PC-3 (cell line): Measurements from ENCODE around the gene SGCD. TPM values are rescaled to one million over a fixed set of nuclear protein-coding genes. Genes with fewer than 3 reads are reported as not detected.

Source experiments
- ATAC-seq: fragments of 200-7000 bp; cut with Tn5 transposase; 2 replicates; pipeline ENCODE4 v1.9.1; 2020; ENCODE audit warnings: mild to moderate bottlenecking, moderate library complexity
- BruUV-seq: library from RNA; stranded (reverse); fragments of 400-500 nt; replicated peaks from 2 replicates; lab custom pipeline; 2021; lab: Mats Ljungman, UMichigan
- CTCF ChIA-PET: fragments of 300-600 bp; sonication (Branson Sonifier 250); formaldehyde crosslinking; loops from one replicate; lab custom pipeline; 2022; ENCODE audit warnings: antibody characterized with exemption; lab: Charles Lee
- POLR2A ChIA-PET: fragments of 300-600 bp; sonication (Branson Sonifier 250); formaldehyde crosslinking; loops from one replicate; lab custom pipeline; 2022; ENCODE audit warnings: antibody characterized with exemption; ENCODE audit not compliant: unreplicated experiment; lab: Charles Lee
- DNase-seq: peaks from one replicate; pipeline ENCODE4 v3.0.0-alpha.2; 2015
- H2AFZ ChIP-seq: fragments of 300-600 bp; sonication (generic); 2 replicates; pipeline ENCODE4 v1.6.0; 2016; ENCODE audit warnings: antibody characterized with exemption, low read length
- H3F3A ChIP-seq: fragments of 300-600 bp; sonication (generic); one replicate; pipeline ENCODE4 v1.6.0; 2017; ENCODE audit warnings: antibody characterized with exemption, low read length, control low read depth, mild to moderate bottlenecking; ENCODE audit not compliant: unreplicated experiment
- H3K27ac ChIP-seq: fragments of 300-600 bp; sonication (generic); 2 replicates; pipeline ENCODE4 v1.5.1; 2016; ENCODE audit warnings: mild to moderate bottlenecking, low read length
- H3K27me3 ChIP-seq: fragments of 300-600 bp; sonication (generic); 2 replicates; pipeline ENCODE4 v1.6.1; 2016; ENCODE audit warnings: low read length, mixed read lengths
- H3K36me3 ChIP-seq: fragments of 300-600 bp; sonication (generic); 2 replicates; pipeline ENCODE4 v1.6.1; 2016; ENCODE audit warnings: low read depth, mixed run types, low read length, mixed read lengths
- H3K4me1 ChIP-seq: fragments of 300-600 bp; sonication (generic); 2 replicates; pipeline ENCODE4 v1.5.1; 2016; ENCODE audit warnings: low read length; ENCODE audit not compliant: insufficient read depth
- H3K4me2 ChIP-seq: fragments of 300-600 bp; sonication (generic); 2 replicates; pipeline ENCODE4 v1.6.0; 2016; ENCODE audit warnings: low read length
- H3K4me3 ChIP-seq: fragments of 300-600 bp; sonication (generic); 2 replicates; pipeline ENCODE4 v1.5.1; 2016; ENCODE audit warnings: mild to moderate bottlenecking, low read length, mixed read lengths
- H3K79me2 ChIP-seq: fragments of 300-600 bp; sonication (generic); 2 replicates; pipeline ENCODE4 v1.6.1; 2017; ENCODE audit warnings: low read length, mixed read lengths
- H3K9ac ChIP-seq: fragments of 300-600 bp; sonication (generic); 2 replicates; pipeline ENCODE4 v1.6.0; 2016; ENCODE audit warnings: mild to moderate bottlenecking, low read length
- H3K9me2 ChIP-seq: fragments of 300-600 bp; sonication (generic); replicated peaks from 2 replicates; pipeline ENCODE4 v1.6.1; 2016; ENCODE audit warnings: mixed run types, low read length, mixed read lengths
- H3K9me3 ChIP-seq: fragments of 300-600 bp; sonication (generic); 2 replicates; pipeline ENCODE4 v1.6.1; 2016; ENCODE audit warnings: low read length, mixed read lengths
- H4K20me1 ChIP-seq: fragments of 300-600 bp; sonication (generic); 2 replicates; pipeline ENCODE4 v1.6.1; 2016; ENCODE audit warnings: low read length, mixed read lengths
- CTCF ChIP-seq: fragments of 300-600 bp; sonication (generic); conservative IDR thresholded peaks from 2 replicates; pipeline ENCODE4 v1.5.1; 2017; ENCODE audit warnings: antibody characterized with exemption, low read depth, mild to moderate bottlenecking, low read length
- EZH2 ChIP-seq: fragments of 300-600 bp; sonication (generic); IDR thresholded peaks from one replicate; pipeline ENCODE4 v1.6.1; 2017; ENCODE audit warnings: antibody characterized with exemption, mild to moderate bottlenecking, low read length; ENCODE audit not compliant: unreplicated experiment
- EZH2phosphoT487 ChIP-seq: fragments of 300-600 bp; sonication (generic); IDR thresholded peaks from 2 replicates; pipeline ENCODE4 v1.6.1; 2018; ENCODE audit warnings: mild to moderate bottlenecking, antibody characterized with exemption, low read length, borderline replicate concordance
- intact Hi-C: fragments of 100-400 bp; cut with micrococcal nuclease; formaldehyde crosslinking; loops from 2 replicates; pipeline ENCODE4 v1.9.0; 2023
- total RNA-seq: library from RNA; depleted of rRNA; stranded (reverse); fragments of >200 nt; gene quantifications from 2 replicates; pipeline ENCODE4 v1.2.3, GENCODE V29; 2014

Gene SGCD
- total RNA-seq, 1 experiment from 2014 or later, result 0.15 TPM

GRCh38 chr5:156561651-156562050 is 234.7 kb downstream of the SGCD start:
- H3K27me3 ChIP-seq, result no peaks in the 10 kb centered on the region
- H3K79me2 ChIP-seq, result no peaks in the 10 kb centered on the region
- no TSS peak for BruUV-seq
- no peaks in the 10 kb centered on the region for H3K9me2 ChIP-seq
- DNase-seq (no peak), ATAC-seq (no peak)
- no peaks in the 10 kb centered on the region for H3K36me3 ChIP-seq
- intact Hi-C loops, result no loop called here
- H3K27ac ChIP-seq, result no peak overlapping the region
- no peak for TF ChIP-seq EZH2
- TF ChIP-seq CTCF, result no peak
- TF ChIP-seq EZH2phosphoT487, result no peak
- CTCF ChIA-PET, result no interaction called here
- no peak overlapping the region for H3K4me2 ChIP-seq
- no peak overlapping the region for H3K4me3 ChIP-seq
- H3F3A ChIP-seq, result no peaks in the 10 kb centered on the region
- POLR2A ChIA-PET, result no interaction called here
- no peaks in the 10 kb centered on the region for H3K9me3 ChIP-seq
- H2AFZ ChIP-seq, result no peak overlapping the region
- no peaks in the 10 kb centered on the region for H4K20me1 ChIP-seq
- no peaks in the 10 kb centered on the region for H3K4me1 ChIP-seq
- no peak overlapping the region for H3K9ac ChIP-seq

- no peaks in the 10 kb centered on the region for H3K79me2 ChIP-seq
- no peaks in the 10 kb centered on the region for H3K9me2 ChIP-seq
- ChIA-PET POLR2A (no interaction called here), CTCF (no interaction called here)
- H3F3A ChIP-seq, result no peaks in the 10 kb centered on the region
- intact Hi-C loops, result no loop called here
- H2AFZ ChIP-seq, result no peak overlapping the region
- 0 out of 2 replicates have a peak, but pooled peaks cover 6% of the 10 kb centered on the region for H3K9me3 ChIP-seq
- no peak overlapping the region for H3K4me3 ChIP-seq
- no peaks in the 10 kb centered on the region for H3K4me1 ChIP-seq
- no peak overlapping the region for H3K4me2 ChIP-seq
- no peaks in the 10 kb centered on the region for H3K36me3 ChIP-seq
- DNase-seq (no peak), ATAC-seq (no peak)
- no peaks in the 10 kb centered on the region for H3K27me3 ChIP-seq
- H4K20me1 ChIP-seq, result no peaks in the 10 kb centered on the region
- no peak overlapping the region for H3K9ac ChIP-seq
- TF ChIP-seq EZH2phosphoT487 (no peak), EZH2 (no peak), CTCF (no peak)
- BruUV-seq, result no TSS peak
- H3K27ac ChIP-seq, result no peak overlapping the region
Observed at GRCh38 chr5:156570615-156571014, 243.7 kb downstream of the SGCD start.

GRCh38 chr5:156581725-156582124 is 254.8 kb downstream of the SGCD start:
- no peaks in the 10 kb centered on the region for H3K27me3 ChIP-seq
- intact Hi-C loops, result no loop called here
- no peaks in the 10 kb centered on the region for H3K79me2 ChIP-seq
- H3K27ac ChIP-seq, result no peak overlapping the region
- no peaks in the 10 kb centered on the region for H3K9me2 ChIP-seq
- H3K9me3 ChIP-seq, result no peaks in the 10 kb centered on the region
- no peak overlapping the region for H3K4me3 ChIP-seq
- H3K4me2 ChIP-seq, result no peak overlapping the region
- H4K20me1 ChIP-seq, result no peaks in the 10 kb centered on the region
- ChIA-PET CTCF (no interaction called here), POLR2A (no interaction called here)
- BruUV-seq, result no TSS peak
- no peaks in the 10 kb centered on the region for H3F3A ChIP-seq
- no peak for TF ChIP-seq EZH2phosphoT487
- H3K4me1 ChIP-seq, result no peaks in the 10 kb centered on the region
- no peaks in the 10 kb centered on the region for H3K36me3 ChIP-seq
- no peak for ATAC-seq
- no peak for DNase-seq
- H3K9ac ChIP-seq, result no peak overlapping the region
- H2AFZ ChIP-seq, result no peak overlapping the region
